CD14-positive monocyte (primary cell): ENCODE measurements around the gene ZNF345. TPM values are rescaled to one million over a fixed set of nuclear protein-coding genes. Genes with fewer than 3 reads are reported as not detected.

Experiments
- DNase-seq, 3 donors: peaks; one replicate each; pipeline ENCODE4 v3.0.0-alpha.2; 2011 to 2022
- H2AFZ ChIP-seq: 2 replicates; pipeline ENCODE4 v1.6.0; 2012; ENCODE audit warnings: mild to moderate bottlenecking, low read depth, low read length, inconsistent platforms; ENCODE audit not compliant: insufficient read depth, poor library complexity, severe bottlenecking
- H3K27ac ChIP-seq, 2 donors: 1 replicate in 1 of 2; 2 replicates in 1 of 2; pipeline ENCODE4 v1.5.1; 2012 to 2013; ENCODE audit warnings: low read length in 2 of 2, control low read depth in 1 of 2, inconsistent platforms in 1 of 2, low read depth in 1 of 2, mild to moderate bottlenecking in 1 of 2
- H3K27me3 ChIP-seq, 2 donors: one replicate each; pipeline versions ENCODE4 v1.6.0 to v1.6.1; 2011 to 2013; ENCODE audit warnings: low read length in 2 of 2; ENCODE audit not compliant: control insufficient read depth in 2 of 2, insufficient read depth in 2 of 2
- H3K36me3 ChIP-seq, 2 donors: replicated peaks in 1 of 2; 1 replicate in 1 of 2; 2 replicates in 1 of 2; pipeline versions ENCODE4 v1.5.1 to v1.6.1; 2012 to 2013; ENCODE audit warnings: low read length in 2 of 2, control low read depth in 1 of 2, inconsistent platforms in 1 of 2, mild to moderate bottlenecking in 1 of 2; ENCODE audit not compliant: insufficient read depth in 2 of 2, control insufficient read depth in 1 of 2
- H3K4me1 ChIP-seq, 2 donors: 1 replicate in 1 of 2; 2 replicates in 1 of 2; pipeline versions ENCODE4 v1.5.1 to v1.6.1; 2012 to 2013; ENCODE audit warnings: low read length in 2 of 2, control low read depth in 1 of 2, inconsistent platforms in 1 of 2, mild to moderate bottlenecking in 1 of 2, moderate library complexity in 1 of 2; ENCODE audit not compliant: insufficient read depth in 2 of 2, control insufficient read depth in 1 of 2
- H3K4me2 ChIP-seq: replicated peaks from 2 replicates; pipeline ENCODE3; 2012; ENCODE audit warnings: low read length, moderate library complexity, mild to moderate bottlenecking; ENCODE audit not compliant: poor library complexity, severe bottlenecking; ENCODE audit errors: extremely low read depth
- H3K4me3 ChIP-seq, 3 experiments: fragments of 200-600 bp in 1 of 3; sonication (generic) in 1 of 3; replicated peaks in 1 of 3; 1 replicate in 2 of 3; 2 replicates in 1 of 3; pipeline ENCODE4 v1.5.1; 2011 to 2013; ENCODE audit warnings: low read length in 3 of 3, mild to moderate bottlenecking in 3 of 3, control low read depth in 2 of 3, low read depth in 2 of 3, inconsistent platforms in 1 of 3, moderate library complexity in 1 of 3
- H3K79me2 ChIP-seq: 2 replicates; pipeline ENCODE4 v1.6.0; 2012; ENCODE audit warnings: mild to moderate bottlenecking, control low read depth, inconsistent platforms, low read length, moderate library complexity; ENCODE audit not compliant: insufficient read depth
- H3K9ac ChIP-seq: 2 replicates; pipeline ENCODE4 v1.6.0; 2017; ENCODE audit warnings: low read length, mild to moderate bottlenecking; ENCODE audit not compliant: insufficient read depth, poor library complexity, severe bottlenecking
- H3K9me3 ChIP-seq, 2 donors: replicated peaks in 1 of 2; 1 replicate in 1 of 2; 2 replicates in 1 of 2; pipeline versions ENCODE4 v1.5.1 to v1.6.1; 2012 to 2013; ENCODE audit warnings: low read length in 2 of 2, control low read depth in 1 of 2; ENCODE audit not compliant: control insufficient read depth in 1 of 2, insufficient read depth in 1 of 2
- H4K20me1 ChIP-seq: 2 replicates; pipeline ENCODE4 v1.6.0; 2012; ENCODE audit warnings: mild to moderate bottlenecking, low read length, control low read depth, moderate library complexity; ENCODE audit not compliant: insufficient read depth
- H3K27ac Mint-ChIP-seq, 7 donors: one replicate each; pipeline ENCODE4 v1.8.0; 2020; ENCODE audit warnings: mild to moderate bottlenecking in 7 of 7, mixed read lengths in 7 of 7, moderate library complexity in 6 of 7, inconsistent platforms in 2 of 7
- H3K27me3 Mint-ChIP-seq, 3 donors: one replicate each; pipeline ENCODE4 v1.8.0; 2021 to 2022; ENCODE audit warnings: low read depth in 3 of 3, mild to moderate bottlenecking in 3 of 3, mixed read lengths in 3 of 3, moderate library complexity in 3 of 3, inconsistent platforms in 1 of 3
- H3K36me3 Mint-ChIP-seq, 2 donors: one replicate each; pipeline ENCODE4 v1.8.0; 2020; ENCODE audit warnings: mixed read lengths in 2 of 2, inconsistent platforms in 1 of 2, mild to moderate bottlenecking in 1 of 2
- H3K4me1 Mint-ChIP-seq: one replicate; pipeline ENCODE4 v1.8.0; 2020; ENCODE audit warnings: mild to moderate bottlenecking, mixed read lengths
- H3K4me3 Mint-ChIP-seq, 2 donors: one replicate each; pipeline ENCODE4 v1.8.0; 2020; ENCODE audit warnings: mild to moderate bottlenecking in 2 of 2, mixed read lengths in 2 of 2, moderate library complexity in 1 of 2
- H3K9me3 Mint-ChIP-seq, 7 donors: one replicate each; pipeline ENCODE4 v1.8.0; 2020 to 2022; ENCODE audit warnings: mixed read lengths in 7 of 7, mild to moderate bottlenecking in 6 of 7, moderate library complexity in 6 of 7, inconsistent platforms in 2 of 7
- CTCF ChIP-seq: fragments of 200-600 bp; IDR thresholded peaks from one replicate; pipeline ENCODE4 v1.8.0; 2022; ENCODE audit warnings: antibody characterized with exemption, mild to moderate bottlenecking
- WGBS: methylation state at CpG from one replicate; pipeline ENCODE4 v1.1.5; 2013; ENCODE audit warnings: missing lambda C conversion rate; ENCODE audit not compliant: insufficient coverage; 5-methylcytosine and 5-hydroxymethylcytosine counted together
- intact Hi-C, 2 donors: fragments of 100-400 bp; cut with micrococcal nuclease; formaldehyde crosslinking; loops; one replicate each; pipeline versions ENCODE4 v1.15.0 to v1.15.1; 2023
- polyA plus RNA-seq, 3 donors: library from polyadenylated mRNA; depleted of rRNA in 1 of 3; unstranded in 2 of 3; stranded (reverse) in 1 of 3; fragments of 300-500 nt in 2 of 3; fragments of >200 nt in 1 of 3; fragmentation: Illumina TruSeq in 2 of 3; gene quantifications; 1 replicate in 2 of 3; 2 replicates in 1 of 3; pipeline ENCODE4 v1.2.3, GENCODE V29; 2012 to 2021

The ZNF345 gene
- polyA plus RNA-seq, 3 donors: 0.66 to 2.3 (median 1.3) TPM

- peaks cover 29 to 31% of the 10 kb centered on the region in 2 donors for H3K36me3 Mint-ChIP-seq
- no peak overlapping the region for H3K9ac ChIP-seq
- intact Hi-C loops: no loop called here
- DNase-seq: no peak
- peaks cover 0 to 40% of the 10 kb centered on the region in 2 donors for H3K36me3 ChIP-seq
- H3K9me3 ChIP-seq: peaks cover 41 to 95% of the 10 kb centered on the region in 2 donors
- no peaks in the 10 kb centered on the region for H3K79me2 ChIP-seq
- no peaks in the 10 kb centered on the region for H4K20me1 ChIP-seq
- TF ChIP-seq CTCF: no peak
- H3K4me1 Mint-ChIP-seq: no peaks in the 10 kb centered on the region
- H3K4me3 ChIP-seq: no peak overlapping the region
- H3K4me3 Mint-ChIP-seq: no peak overlapping the region
- H3K4me1 ChIP-seq: no peaks in the 10 kb centered on the region
- no peak overlapping the region for H3K27ac Mint-ChIP-seq
- no peak overlapping the region for H3K27ac ChIP-seq
- H3K4me2 ChIP-seq: no peak overlapping the region
- WGBS: no CpG with 5 or more reads among the region's 2 CpGs
- no peaks in the 10 kb centered on the region for H3K27me3 Mint-ChIP-seq
- H3K9me3 Mint-ChIP-seq: peaks cover 61 to 82% (median 81%) of the 10 kb centered on the region in 7 donors
- no peaks in the 10 kb centered on the region for H3K27me3 ChIP-seq
- no peak overlapping the region for H2AFZ ChIP-seq
These were observed 44.2 kb downstream of the ZNF345 start for GRCh38 chr19:36894849-36895383.

GRCh38 chr19:36898422-36898821 lies 47.7 kb downstream of the ZNF345 start:
- H4K20me1 ChIP-seq: no peaks in the 10 kb centered on the region
- no peak overlapping the region for H3K27ac ChIP-seq
- no peaks in the 10 kb centered on the region for H3K4me1 ChIP-seq
- H3K4me3 Mint-ChIP-seq: no peak overlapping the region
- H3K4me3 ChIP-seq: no peak overlapping the region
- H3K4me2 ChIP-seq: no peak overlapping the region
- H3K27me3 Mint-ChIP-seq: no peaks in the 10 kb centered on the region
- H3K4me1 Mint-ChIP-seq: no peaks in the 10 kb centered on the region
- H3K79me2 ChIP-seq: no peaks in the 10 kb centered on the region
- peaks cover 19 to 33% of the 10 kb centered on the region in 2 donors for H3K36me3 Mint-ChIP-seq
- WGBS: 71% methylated on average over 1 of the region's 4 CpGs
- H3K9me3 Mint-ChIP-seq: peaks cover 50 to 88% (median 82%) of the 10 kb centered on the region in 7 donors
- no peak overlapping the region for H2AFZ ChIP-seq
- no peak overlapping the region for H3K27ac Mint-ChIP-seq
- no peak overlapping the region for H3K9ac ChIP-seq
- DNase-seq: no peak
- H3K27me3 ChIP-seq: no peaks in the 10 kb centered on the region
- H3K9me3 ChIP-seq: peaks cover 45 to 93% of the 10 kb centered on the region in 2 donors
- intact Hi-C loops: no loop called here
- no peak for TF ChIP-seq CTCF
- H3K36me3 ChIP-seq: peaks cover 0 to 35% of the 10 kb centered on the region in 2 donors
